IPS-11a (cell line): ENCODE data around the gene MTHFR.

ENCODE experiments used
- H3K4me3 ChIP-seq: one replicate; pipeline ENCODE4 v1.5.1; 2013; ENCODE audit warnings: low read depth, low read length, control low read depth

The MTHFR gene

DNA sequence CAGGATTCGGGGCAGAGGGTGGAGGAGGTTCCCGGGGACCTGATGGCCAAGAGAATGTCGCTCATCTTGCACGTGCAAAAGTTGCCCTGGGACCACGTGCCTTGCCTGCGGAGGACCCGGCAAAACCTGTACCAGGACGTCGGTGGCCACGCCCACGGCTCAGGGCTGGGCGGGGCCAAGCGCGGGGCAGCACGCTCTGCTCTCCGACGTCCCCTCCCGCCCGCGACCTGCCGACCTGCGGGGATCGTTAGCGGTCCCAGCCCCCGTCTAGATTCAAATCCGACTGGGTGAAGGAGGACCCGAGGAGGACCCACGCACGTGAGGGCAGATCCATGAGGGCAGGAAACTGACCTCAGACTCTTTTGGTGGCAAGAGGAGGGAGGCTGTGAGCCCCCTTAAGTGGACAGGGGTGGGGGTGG lies 43.8 kb downstream of the MTHFR start, which contains the start of gene C1orf167:
TSS of gene C1orf167 (plus strand) at position 206 of the 419 bp plus-strand sequence. CDS start 2,208 bp downstream, outside the sequence.
- no peak within 1 kb of the TSS for H3K4me3 ChIP-seq

DNA sequence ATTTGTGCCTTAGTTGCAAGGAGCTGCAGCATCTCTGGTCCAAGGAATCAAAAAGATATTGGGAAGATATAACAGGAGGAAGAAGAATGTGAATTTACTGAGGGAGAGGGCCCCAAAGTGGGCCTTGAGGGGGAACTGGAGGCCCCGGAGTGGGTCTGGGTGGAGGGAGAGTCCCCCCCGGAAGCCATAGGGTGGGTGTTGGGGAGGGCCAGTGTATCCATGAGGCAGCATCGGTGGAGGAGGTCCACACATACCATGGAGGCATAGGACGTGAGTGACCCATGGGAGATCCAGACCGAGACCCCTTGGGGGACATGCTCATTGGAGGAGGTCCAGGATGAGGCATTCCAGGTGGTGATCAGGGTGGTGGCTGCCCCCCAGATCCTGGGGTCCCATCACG lies 44.5 kb downstream of the MTHFR start:
- no peak overlapping the region for H3K4me3 ChIP-seq

DNA sequence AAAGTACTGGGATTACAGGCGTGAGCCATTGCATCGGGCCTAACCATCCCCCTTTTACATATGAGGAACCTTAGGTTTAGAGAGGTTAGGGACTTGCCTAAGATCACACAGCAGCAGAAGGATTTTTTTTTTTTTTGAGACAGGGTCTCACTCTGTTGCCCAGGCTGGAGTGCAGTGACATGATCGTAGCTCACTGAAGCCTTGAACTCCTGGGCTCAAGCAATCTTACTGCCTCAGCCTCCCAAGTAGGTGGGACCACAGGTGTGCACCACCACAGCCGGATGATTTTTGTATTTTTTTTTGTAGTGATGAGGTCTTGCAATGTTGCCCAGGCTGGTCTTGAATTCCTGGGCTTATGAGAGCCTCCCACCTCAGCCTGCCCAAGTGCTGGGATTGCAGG lies 46.0 kb downstream of the MTHFR start:
- H3K4me3 ChIP-seq: no peak overlapping the region

DNA sequence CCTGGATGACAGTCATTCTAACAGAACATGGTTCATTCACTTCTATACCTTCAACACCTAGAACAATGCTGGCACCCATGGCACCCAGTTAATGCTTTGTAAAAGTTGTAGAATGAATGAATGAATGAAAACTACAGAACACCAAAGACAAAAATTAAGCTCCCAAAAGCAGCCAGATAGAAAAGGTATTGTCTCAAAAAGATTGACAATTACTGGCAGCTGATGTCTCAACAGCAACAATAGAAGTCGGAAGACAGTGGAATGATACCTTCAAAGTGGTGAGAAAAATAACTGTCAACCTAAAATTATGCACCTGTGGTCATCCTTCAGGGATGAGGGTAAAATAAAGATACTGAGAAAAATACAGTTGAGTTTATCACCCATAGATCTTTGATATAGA lies 48.7 kb downstream of the MTHFR start:
- no peak overlapping the region for H3K4me3 ChIP-seq

DNA sequence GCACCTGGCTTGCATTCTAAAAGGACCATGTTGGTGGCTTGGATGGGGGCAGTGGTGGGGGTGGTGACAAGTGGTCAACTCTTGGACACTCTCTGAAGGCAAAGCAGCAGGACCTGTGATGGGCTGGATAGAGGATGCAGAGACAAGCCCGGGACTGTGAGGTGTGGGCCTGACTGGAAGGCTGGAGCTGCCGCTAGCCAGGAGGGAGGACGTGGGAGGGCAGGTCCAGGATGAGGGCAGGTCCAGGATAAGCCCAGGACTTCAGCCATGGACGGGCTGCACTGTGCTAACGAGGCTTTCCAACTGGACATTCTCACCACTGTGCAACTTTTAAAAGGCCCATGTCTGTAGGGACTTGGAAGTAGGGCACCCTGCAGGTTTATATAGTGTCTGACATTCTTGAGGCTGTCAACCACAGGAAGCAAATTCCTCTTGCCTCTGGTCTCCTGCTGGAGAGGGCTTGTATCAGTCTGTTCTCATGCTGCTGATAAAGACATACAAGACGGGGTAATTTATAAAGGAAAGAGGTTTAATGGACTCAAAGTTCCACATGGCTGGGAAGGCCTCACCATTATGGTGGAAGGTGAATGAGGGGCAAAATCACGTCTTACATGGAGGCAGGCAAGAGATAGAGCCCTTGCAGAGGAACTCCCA lies 52.1 kb downstream of the MTHFR start:
- no peak overlapping the region for H3K4me3 ChIP-seq

DNA sequence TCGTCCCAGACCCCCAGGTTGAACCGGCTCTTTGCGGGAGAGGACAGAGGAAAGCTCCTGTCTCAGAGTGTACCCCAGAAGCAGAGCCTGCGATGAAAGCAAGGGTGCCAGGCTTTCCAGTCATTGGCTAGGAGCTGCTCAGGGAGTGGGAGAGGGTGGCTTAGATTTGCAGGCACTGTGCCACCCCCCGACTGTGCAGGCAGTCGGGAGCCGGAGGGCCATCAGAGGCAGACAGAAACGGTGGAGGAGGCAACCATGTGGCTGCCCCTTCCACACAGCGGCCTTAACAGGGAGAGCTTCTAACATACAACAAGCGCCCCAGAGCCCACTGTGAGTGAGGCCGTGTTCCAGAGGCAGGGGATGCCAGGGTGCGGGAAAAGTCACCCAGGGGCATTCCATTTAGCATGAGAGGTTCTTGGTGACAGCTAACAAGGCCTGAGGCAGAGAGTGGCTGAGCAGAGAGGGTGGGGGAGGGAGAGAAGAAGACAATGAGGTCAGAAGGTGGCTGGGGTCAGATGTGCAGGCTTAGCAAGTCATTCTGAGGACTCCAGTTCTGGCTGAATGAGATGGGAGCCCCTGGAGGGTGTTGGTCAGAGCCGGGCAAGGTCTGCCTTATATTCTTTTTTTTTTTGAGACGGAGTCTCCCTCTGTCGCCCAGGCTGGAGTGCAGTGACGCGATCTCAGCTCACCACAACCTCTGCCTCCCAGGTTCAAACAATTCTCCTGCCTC lies 53.2 kb downstream of the MTHFR start:
- no peak overlapping the region for H3K4me3 ChIP-seq

DNA sequence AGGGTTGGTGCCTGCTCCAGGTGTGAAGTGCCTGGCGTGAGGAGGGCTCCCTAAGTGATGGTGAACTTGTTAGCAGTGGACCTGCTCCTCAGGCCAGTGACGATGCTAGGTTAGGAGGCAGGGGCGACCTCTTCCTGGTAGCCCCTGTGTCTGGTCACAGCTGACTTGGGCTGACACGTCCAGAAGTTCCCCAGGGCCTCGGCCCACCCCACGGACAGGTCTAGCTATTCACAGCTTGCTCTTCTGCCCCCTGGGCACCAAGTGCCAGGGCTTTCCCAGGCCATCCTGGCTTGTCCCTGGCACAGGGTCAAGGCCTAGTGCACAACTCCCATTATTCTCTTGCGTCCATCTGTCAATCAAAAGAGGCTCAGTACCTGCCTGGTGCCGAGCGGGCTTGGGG lies 54.7 kb downstream of the MTHFR start:
- no peak overlapping the region for H3K4me3 ChIP-seq

DNA sequence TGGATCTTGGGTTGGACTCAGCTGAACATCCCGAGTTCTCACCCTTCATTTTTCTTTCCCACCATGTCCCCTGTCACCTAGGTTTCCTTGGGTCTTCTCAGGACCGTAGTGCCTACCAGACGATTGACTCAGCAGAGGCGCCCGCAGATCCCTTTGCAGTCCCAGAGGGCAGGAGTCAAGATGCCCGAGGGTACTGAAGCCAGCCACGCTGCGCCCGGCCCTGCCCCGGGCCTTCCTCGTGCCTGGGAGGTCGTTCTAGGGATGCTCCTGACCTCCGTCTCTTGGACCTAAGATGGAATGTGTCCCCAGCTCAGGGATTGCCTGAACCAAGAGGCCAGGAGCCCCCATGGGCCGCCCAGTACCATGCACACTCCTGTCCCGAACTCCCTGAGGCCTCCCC lies 55.8 kb downstream of the MTHFR start:
- H3K4me3 ChIP-seq: no peak overlapping the region

DNA sequence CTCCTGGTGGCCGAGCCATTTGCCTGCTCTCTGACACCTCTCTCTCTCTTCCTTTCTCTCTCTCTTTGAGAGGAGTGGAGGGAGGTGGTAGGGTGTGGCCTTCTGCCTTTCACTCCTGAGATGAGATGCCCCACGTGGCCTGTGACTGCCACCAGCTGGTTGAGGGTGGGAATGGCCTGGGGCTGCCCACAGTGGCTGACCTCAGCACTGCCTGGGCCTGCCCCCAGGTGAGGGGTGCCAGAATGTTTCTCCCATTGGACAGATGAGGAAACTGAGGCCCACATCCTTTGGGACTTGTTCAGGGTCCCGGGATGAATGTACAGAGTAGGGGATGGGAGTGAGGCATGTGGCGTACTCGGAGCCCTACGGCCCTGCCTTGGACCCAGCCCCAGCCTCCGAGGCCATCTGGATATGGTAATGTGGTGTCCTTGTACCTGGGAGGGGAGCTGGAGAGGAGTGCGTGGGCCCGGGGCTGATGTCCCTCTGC lies 56.5 kb downstream of the MTHFR start:
- H3K4me3 ChIP-seq: no peak overlapping the region

DNA sequence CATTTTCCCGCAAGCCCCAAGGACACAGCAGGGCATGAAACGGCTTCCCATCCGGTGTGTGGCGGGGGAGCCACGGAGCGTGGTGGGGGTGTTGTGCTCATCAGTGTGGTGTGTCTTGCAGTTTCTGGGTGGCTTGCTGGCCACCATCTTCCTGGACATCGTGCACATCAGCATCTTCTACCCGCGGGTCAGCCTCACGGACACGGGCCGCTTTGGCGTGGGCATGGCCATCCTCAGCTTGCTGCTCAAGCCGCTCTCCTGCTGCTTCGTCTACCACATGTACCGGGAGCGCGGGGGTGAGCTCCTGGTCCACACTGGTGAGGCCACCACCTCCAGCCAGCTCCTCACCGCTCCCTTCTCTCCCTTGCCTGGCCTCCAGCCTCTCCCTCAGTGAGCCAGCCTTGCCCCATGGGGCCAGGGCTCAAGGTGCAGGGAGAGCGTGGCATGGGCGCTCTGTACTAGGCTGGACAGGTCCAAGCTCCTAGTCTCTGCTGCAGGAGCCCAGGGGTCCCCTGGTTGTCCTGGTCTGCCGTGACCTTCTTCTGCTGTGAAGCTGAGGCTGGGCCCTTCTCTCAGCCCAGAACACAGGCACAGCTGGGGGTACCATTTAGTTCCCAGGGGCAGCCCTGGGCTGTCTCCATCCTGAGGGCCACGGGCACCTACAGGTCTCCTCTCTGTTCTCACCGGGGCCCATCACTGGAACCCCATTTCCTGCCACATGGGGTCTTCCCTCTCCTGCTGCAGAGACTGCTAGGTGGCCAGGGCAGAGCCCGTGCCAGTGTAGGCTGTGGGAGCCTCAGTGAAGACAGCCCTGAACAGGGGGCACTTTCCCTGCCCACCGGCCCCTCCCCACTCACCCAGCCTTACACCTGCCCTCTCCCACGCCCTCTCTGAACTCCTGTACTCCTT lies 57.2 kb downstream of the MTHFR start:
- H3K4me3 ChIP-seq: no peak overlapping the region

DNA sequence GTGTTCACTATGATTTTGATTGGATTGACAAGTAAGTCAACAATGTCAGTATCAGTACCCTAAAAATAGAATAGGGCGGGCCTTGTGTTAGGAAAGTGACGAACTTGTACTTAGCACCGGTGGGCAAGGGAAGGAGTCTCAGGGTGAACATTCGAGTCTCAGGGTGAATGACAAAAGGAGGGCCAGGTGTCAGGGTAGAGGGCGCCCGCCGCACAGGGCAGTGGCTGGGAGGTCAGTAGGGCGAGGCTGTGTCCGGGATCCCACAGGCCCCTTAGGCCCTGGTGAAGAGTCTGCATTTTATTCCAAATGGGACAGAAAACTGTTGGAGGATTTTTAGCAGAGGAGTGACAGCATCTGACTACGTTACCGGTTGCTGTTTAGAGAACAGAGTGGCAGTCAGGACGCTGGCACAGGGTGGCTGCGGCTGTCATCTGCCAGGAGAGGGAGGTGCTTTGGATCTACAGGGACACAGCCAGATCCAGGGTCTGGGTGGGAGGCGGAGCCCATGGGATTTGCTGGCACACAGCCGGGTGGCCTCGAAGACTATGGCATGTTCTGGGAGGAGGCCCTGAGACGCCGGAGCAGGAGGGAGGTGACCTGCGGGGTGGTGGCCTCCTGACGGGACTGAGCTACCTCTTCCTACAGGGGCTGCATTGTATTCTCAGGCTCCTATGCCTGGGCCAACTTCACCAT lies 58.8 kb downstream of the MTHFR start:
- H3K4me3 ChIP-seq: no peak overlapping the region

DNA sequence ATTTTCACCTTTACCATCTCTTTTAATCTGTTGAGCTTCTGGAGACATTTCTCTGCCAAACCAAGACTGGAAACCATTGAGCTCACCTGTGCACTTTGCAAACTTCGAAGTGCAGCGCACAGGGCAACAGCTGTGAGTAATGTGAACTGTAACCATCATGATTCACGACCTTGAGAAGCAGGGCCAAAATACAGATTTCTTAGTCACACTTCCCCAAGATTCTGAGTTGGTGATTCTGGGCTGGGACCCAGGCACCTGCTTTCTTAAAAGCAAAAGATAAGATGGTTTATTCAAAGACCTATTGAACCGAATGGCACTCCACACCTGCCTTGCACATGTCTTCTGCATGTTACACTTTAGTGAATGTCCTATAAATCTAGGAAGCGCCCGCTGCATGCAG lies 59.7 kb downstream of the MTHFR start:
- H3K4me3 ChIP-seq: no peak overlapping the region

DNA sequence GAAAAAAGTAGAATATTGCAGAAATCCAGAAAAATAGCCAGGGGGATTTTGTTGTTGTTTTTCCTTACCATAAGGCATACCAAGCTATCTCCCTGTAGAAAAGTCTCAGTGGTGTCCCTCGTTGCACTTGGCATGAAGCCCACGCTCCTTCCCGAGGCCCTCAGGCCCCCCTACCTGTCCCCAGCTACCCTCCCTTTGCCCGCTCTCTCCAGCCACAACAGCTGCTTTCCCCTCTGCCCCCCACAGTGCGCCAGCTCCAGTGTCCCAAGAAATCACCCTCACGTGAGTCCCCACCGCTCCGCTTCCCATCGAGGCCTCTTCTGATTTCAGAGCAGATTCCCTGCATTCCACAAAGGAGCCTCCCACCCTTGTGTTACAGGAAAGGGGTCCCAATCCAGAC lies 61.5 kb downstream of the MTHFR start:
- no peak overlapping the region for H3K4me3 ChIP-seq

DNA sequence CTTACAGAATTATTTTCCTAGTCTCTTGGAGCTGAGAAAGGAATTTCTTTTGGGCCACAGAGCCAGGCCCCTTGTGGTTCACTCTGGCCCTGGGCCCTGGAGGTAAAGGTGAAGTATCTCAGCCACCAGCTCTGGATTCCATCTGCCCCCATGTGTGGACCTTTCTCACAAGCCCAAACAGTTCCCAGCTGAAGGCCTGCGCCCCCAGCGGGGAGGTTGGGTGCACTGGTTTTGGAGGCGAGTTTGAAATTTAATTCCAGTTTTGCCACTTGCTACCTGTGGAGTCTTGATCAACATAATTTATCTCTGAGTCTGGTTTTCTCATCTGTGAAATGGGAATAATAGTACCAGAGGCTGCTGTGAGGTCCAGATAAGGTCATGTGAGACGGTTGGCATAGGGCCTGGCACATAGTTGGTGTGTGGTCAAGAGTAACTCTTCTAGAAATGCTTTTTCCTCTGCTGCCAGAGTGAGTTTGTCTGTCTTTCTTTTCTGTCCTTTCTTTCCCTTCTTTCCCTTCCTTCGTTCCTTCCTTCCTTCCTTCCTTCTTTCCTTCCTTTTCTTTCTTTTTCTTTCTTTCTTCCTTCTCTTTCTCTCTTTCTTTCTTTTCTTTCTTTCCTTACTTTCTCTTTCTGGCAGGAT lies 63.7 kb downstream of the MTHFR start:
- H3K4me3 ChIP-seq: no peak overlapping the region

DNA sequence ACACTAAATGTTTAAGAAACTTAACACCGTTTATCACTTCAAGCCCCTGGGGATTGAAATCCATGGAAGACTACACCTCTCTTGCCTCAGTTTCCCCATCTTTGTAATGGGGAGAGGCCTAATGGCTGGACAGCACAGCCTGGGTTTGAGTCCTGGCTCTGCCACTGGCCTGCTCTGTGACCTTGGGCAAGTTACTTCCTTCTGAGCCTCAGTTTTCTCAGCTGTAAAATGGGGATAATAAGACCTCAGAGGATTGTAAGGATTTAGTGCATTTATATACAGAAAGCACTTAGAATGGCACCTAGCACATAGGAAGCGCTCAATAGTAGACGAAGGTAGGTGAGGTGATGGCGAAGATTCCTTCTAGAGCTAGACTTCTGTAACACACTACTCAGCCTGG lies 64.3 kb downstream of the MTHFR start:
- H3K4me3 ChIP-seq: no peak overlapping the region

DNA sequence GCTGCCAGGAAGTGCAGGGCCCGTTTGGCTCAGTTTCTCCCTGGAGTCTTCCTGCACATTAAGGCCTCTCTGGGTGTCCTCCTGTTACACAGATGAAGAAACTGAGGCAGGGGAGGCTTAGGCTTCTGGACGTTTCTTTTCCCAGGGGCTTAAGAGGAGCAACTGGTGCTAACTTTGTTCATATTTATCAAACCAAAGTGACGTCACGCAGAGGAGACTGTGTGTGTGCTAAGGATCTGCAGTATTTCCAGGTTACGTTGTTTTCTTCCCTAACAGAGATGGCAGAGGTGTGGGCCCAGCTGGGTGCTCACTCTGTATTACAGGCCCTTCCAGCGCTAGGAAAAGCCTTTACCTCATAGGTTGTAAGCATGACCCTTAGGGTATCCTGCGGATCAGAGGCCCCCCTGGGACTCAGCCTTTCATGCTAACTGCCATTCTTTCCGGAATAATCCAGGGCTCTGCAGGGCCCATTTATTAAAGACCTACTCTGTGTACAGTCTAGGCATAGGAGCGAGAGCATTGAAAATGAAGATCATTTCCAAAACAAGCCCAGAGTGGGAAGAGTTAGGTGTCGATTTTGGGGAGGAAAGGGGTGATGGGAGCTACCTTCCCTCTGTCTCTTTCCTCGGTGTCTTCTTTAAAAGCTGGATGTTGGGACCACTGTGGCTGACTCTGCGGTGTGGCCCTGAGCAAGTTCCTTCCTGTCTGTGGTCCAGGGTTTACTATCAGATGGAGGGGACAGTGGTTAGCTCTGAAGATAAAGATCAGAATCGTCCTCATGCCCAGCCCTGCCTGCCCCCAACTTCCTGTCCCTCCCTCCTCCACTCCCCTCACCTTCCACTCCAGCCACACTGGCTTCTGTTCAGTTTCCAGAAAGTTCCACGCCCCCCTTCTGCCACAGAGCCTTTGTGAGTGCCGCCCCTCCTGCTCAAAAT lies 65.2 kb downstream of the MTHFR start:
- H3K4me3 ChIP-seq: no peak overlapping the region

DNA sequence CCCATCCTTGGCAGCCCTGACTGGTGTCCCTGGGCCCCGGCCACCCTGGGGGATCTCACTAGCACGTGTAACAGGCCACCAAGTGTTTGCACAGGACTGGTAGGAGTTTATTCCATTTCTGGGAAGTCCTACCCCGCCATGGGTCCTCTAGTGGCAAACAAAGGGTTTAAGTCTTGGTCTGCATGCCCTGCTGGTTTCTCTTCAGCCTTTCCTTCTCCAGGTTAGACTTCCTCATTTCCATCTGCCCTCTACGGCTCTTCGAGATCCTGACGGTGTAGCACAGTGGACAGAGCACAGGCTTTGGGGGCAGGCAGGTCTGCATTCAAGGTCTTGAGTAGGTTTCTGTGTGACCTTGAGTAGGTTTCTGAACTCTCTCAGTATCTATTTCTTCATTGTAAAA lies 67.0 kb downstream of the MTHFR start:
- no peak overlapping the region for H3K4me3 ChIP-seq

DNA sequence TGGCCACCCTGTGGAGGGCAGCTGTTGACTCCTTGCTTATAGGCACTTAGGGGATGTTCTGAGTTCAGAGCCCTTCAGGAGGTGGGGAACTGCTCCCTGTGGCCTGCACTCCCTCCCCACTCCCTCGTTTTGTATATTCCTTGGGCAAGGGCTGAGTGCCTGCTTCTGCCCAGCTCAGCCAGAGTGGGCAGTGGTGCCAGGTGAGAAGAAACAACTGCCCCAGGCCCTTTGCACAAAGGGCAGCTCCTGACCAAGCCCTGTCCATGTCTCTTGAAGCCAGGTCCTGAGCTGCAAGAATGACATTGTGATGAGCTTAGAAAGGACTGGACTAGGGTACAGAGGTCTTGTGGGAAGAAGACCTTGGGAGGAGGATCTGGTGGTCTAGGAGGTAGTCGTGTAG lies 67.7 kb downstream of the MTHFR start:
- H3K4me3 ChIP-seq: no peak overlapping the region
